HG02981 (cell line): ENCODE measurements around the gene LGALS13.
"Not testable (repeated sequence)": the region's sequence is repeated elsewhere in the genome, so short reads cannot be mapped to it uniquely, and the experiment has no call there.

Source experiments
- ATAC-seq: cut with Tn5 transposase; IDR thresholded peaks from one replicate; pipeline ENCODE4 v1.9.1; 2021; ENCODE audit warnings: mild to moderate bottlenecking, moderate library complexity; ENCODE audit not compliant: unreplicated experiment

Gene LGALS13

GRCh38 chr19:39613597-39613996 lies 11.3 kb downstream of the LGALS13 start:
- no peak for ATAC-seq

GRCh38 chr19:39617745-39618144 lies 15.4 kb downstream of the LGALS13 start:
- ATAC-seq, result no peak

- ATAC-seq, result no peak
Observed at GRCh38 chr19:39623946-39624345, 21.6 kb downstream of the LGALS13 start.

GRCh38 chr19:39627631-39628030 lies 25.3 kb downstream of the LGALS13 start:
- not testable (repeated sequence) for ATAC-seq

- no peak for ATAC-seq
Observed at GRCh38 chr19:39631178-39631577, 28.9 kb downstream of the LGALS13 start.

GRCh38 chr19:39631626-39632025 lies 29.3 kb downstream of the LGALS13 start:
- no peak for ATAC-seq

GRCh38 chr19:39637891-39638290 lies 35.6 kb downstream of the LGALS13 start:
- no peak for ATAC-seq

- ATAC-seq, result no peak
Observed at GRCh38 chr19:39641773-39642172, 39.4 kb downstream of the LGALS13 start.

- ATAC-seq, result no peak
Observed at GRCh38 chr19:39643591-39643990, 41.3 kb downstream of the LGALS13 start.

- no peak for ATAC-seq
Observed at GRCh38 chr19:39645800-39646411, 43.6 kb downstream of the LGALS13 start.

GRCh38 chr19:39647918-39648317 lies 45.6 kb downstream of the LGALS13 start:
- no peak for ATAC-seq

GRCh38 chr19:39655613-39656012 lies 53.3 kb downstream of the LGALS13 start, which contains the start of gene LGALS16:
Gene LGALS16, plus strand, starts transcription at chr19:39655913. Its CDS starts 49 bp downstream, at chr19:39655962.
- no peak for ATAC-seq
